Nucleus accumbens (tissue), 56 donors: ENCODE measurements around the gene GAS7.
"Not testable (repeated sequence)": the region's sequence is repeated elsewhere in the genome, so short reads cannot be mapped to it uniquely, and the experiment has no call there.

Experiments
- DNase-seq, 56 donors: peaks; one replicate each; lab custom pipeline; 2025; lab: John Stamatoyannopoulos, UW

The GAS7 gene

GRCh38 chr17:10033449-10033848 lies 165.0 kb downstream of the GAS7 start:
- peak in 18 of 56 donors; percentile 11 to 53 (median 30) for DNase-seq

- no peak for DNase-seq
Observed at GRCh38 chr17:10032118-10032852, 166.1 kb downstream of the GAS7 start.

- DNase-seq, result no peak
Observed at GRCh38 chr17:10031606-10032005, 166.8 kb downstream of the GAS7 start.

GRCh38 chr17:10031127-10031526 lies 167.3 kb downstream of the GAS7 start:
- DNase-seq, result peak in 1 of 56 donors; percentile 23

DNA sequence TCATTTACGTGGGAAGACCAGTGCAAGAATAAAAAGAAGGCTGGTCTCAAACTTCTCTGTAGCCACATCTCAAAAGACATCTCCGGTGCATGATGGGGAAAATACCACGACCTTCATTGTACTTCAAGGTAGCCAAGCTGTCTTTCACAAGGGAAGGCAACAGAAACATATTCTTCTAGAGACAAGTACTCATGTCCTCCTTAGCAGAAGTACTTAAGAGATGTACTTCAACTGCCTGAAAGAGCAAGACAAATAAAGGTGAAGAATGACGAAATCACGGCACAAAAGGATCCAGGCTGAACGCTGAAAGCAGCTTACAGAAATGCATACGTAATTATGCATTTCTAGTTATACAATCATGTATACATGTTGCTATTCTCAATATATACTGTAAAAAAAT lies 169.3 kb downstream of the GAS7 start:
- no peak for DNase-seq

DNA sequence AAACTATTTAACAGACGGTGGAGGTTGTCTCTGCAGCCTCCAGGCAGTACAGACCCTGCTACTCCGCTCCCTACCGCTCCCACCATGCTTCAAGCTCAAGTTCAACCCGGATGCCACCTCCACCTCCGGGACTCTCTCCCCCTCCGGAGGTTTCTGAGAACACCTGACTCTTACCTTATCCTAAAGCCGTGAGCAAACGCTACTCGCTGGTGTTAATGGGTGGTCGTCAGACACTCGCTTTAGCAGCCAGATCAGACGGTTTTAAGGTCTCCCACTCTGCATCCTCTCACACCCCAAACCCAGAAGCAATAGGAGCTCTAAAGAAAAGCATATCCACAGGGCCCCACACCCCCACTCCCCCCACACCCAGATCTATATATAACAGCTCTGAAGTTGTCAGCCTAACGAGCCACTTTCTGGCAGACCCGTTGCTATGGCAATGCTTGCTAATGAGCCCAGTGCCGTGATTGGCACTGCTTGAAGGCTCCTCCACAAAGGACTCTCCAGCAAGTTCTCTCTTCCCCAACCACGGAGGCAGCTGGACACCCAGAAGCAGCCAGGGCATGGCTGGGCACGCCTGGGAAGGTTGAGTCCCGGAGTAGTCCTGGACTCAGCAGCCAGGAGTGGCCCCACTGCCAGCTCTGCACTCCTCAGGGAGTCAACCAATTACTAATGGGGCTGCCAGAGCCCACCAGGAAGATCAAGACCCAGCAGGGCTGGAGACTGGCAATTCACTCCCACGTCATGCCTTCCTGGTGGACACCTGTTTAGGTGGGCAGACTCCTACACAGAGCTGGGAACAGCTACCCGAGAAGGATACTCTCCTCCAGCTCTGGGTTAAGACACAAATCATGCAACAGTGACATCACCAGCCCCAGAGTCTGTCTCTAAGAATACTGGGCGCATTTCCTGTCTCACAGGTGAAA lies 172.2 kb downstream of the GAS7 start:
- DNase-seq, result peak in 49 of 56 donors; percentile 3 to 88 (median 60)

GRCh38 chr17:10025224-10025623 lies 173.2 kb downstream of the GAS7 start:
- DNase-seq, result peak in 5 of 56 donors; percentile 17 to 29 (median 23)

- peak in 11 of 56 donors; percentile 9 to 75 (median 21) for DNase-seq
Observed at GRCh38 chr17:10022416-10022815, 176.0 kb downstream of the GAS7 start.

DNA sequence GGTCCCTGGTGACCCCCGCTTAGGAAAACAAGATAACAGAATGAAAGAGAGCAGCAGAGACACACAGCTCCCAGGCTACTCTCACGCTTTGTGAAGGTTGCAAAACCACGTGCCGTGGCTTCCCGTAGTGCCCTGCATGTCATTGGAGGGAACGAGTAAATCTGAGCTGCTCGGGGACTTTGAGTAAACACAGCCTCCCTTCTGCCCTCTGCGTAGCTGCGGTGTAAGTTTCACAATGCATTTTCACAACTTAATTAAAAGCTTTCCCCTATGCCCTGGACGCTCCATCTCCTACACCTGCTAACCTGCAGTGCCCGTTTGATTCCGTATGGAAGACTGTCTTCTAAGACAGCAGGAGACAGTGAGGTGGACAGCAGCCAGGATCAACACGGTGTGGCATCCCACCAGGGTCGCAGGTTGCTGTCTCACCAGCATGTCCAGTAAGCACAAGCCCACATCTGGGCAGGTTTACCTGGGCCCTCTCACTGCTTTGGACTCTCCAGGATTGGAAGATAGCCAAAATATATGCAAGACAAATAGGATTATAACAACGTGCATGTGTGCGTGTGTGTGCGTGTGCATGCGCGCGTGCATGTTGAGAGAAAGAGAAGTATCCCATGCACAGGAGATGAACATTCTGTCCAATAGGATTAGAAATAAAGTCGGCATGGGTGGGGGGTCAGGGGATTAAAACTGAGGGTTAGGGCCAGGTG lies 177.0 kb downstream of the GAS7 start:
- peak in 3 of 56 donors; percentile 19 to 20 (median 20) for DNase-seq

DNA sequence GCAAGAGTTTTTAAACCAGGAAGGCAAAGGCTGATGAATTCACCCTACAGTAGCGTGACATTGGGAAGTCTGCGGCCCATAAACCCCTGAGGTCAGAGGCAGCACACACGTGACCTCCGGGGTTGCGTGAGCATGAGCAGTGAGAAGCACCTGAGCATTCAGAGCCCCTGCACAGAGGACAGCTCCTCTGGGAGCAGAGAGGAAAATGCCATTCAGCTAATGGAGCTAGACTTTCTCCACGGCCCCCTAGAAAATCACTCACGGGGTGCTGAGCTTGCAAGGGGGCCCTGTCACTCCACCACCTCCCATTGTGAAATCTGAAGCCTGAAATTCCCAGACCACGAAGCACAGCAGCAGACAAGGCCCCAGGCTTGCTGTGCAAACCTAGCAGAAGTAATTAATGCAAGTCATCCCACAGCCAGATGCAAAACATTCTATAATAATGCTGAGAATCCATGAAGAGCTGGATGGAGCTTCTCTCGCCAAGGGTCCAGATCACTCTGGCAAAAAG lies 178.4 kb downstream of the GAS7 start:
- DNase-seq, result no peak

GRCh38 chr17:10018461-10018891 lies 179.9 kb downstream of the GAS7 start:
- peak in 1 of 56 donors; percentile 5 for DNase-seq

GRCh38 chr17:10016958-10017570 lies 181.3 kb downstream of the GAS7 start:
- DNase-seq, result not testable (repeated sequence)

DNA sequence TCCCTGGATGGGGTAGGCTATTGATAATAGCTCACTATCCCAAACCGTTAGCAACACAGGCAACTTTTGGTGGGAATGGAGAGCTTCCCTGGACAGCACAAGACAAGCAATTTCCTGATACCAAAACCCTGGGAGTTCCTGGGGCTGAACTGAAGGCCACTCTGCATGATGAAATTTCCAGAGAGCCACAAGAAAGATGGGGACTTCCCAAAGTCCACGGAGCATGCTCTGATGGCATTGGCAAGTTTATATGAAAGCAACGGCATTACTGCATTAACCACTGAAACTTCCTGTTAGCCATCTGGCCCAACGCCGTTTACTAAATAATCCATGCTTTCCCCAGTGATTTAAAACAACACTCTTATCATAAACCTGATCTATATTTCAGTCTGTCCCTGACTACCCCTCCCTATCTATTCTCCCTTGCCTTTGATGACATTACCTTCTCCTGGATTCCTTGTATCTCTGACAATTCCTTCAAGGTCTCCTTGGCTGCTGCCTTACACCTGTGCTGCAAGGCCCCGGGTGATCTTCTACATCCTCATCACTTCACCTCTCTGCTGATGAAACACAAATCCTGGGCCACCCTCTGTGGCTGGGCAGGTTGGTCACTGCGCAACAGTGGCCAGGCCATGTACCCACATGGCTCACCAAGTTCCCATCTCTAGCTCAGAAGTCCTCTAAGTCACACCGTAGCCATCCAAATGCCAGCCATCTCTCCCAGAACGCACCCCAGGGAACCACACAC lies 184.9 kb downstream of the GAS7 start:
- DNase-seq, result no peak

DNA sequence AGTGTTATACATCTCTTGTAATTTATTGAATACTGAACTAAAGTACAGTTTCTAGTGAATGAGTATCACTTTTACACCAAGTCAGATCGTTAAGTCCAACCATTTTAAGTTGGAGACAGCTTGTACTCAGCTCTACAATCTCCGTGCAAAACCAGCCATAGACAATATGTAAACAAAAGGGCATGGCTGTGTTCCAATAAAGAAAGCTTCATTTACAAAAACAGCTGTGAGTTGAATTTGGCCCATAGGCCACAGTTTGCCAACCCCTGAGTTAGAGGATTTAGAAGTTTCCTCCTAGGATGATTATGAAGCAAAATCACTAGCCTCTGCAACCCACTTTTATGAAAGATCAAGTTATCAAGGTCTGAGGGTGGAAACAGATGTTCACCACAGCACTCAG lies 187.7 kb downstream of the GAS7 start:
- DNase-seq, result no peak

- DNase-seq, result no peak
Observed at GRCh38 chr17:10003705-10004104, 194.7 kb downstream of the GAS7 start.

DNA sequence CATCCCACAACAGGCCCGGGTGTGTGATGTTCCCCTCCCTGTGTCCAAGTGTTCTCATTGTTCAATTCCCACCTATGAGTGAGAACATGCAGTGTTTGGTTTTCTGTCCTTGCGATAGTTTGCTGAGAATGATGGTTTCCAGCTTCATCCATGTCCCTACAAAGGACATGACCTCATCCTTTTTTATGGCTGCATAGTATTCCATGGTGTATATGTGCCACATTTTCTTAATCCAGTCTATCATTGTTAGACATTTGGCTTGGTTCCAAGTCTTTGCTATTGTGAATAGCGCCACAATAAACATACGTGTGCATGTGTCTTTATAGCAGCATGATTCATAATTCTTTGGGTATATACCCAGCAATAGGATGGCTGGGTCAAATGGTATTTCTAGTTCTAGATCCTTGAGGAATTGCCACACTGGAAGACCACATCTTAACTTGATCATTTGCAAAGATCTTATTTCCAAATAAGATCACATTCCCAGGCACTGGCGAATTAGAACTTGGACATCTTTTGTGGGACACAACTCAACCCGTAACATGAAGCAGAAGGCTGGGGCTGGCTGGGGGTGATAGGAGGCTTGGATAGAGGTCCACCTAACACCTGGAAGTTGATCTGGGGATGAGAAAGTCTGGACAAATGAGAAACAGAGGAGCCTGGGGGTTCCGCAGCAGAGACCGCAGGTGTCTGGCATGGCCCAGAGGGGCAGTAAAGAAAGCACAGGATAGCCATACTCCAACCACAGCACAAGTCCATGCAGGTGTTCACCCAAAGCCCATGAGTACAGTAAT lies 195.6 kb downstream of the GAS7 start:
- not testable (repeated sequence) for DNase-seq

DNA sequence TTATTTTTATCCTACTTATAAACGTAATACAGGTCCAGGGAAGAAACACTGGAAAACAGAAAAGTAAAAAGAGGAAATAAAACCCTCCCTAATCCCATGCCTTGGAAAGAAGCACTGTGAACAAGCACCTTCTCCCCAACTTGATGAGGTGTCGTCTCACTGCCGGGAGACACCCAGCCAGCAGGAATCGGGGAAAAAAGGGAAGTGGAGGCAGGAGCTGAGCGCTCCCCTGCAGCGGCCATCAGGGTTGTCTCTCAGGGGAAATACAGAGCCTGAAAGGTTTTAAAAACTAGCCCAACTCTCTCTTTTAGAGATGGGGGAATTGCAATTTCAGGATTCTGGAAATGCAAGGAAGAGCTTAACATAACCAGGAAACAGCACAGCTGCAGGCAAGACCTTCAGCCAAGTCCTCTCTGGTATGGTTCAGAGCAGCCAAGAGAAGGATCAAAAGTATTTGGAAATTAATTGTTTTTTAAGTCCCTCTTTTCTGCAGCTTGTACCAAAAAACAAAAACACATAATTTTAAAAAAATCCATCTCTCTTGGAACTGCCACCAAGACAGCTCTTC lies 197.0 kb downstream of the GAS7 start:
- DNase-seq, result no peak
